Sigmoid colon (tissue), 4 donors: ENCODE results near the gene ATP1A2.

ENCODE experiments used
- CTCF ChIP-seq, 4 experiments: fragments of 450-650 bp in 3 of 4; fragments of 200-600 bp in 1 of 4; IDR thresholded peaks; one replicate each; pipeline ENCODE4 v1.5.1; 2016 to 2019; ENCODE audit warnings: antibody characterized with exemption in 4 of 4, mild to moderate bottlenecking in 3 of 4, moderate library complexity in 2 of 4
- POLR2A ChIP-seq, 2 donors: fragments of 450-650 bp; IDR thresholded peaks; one replicate each; pipeline ENCODE4 v1.6.1; 2016; ENCODE audit warnings: antibody characterized with exemption in 2 of 2, mild to moderate bottlenecking in 2 of 2, moderate library complexity in 2 of 2
- POLR2AphosphoS5 ChIP-seq, 4 donors: sonication (generic); formaldehyde crosslinking; IDR thresholded peaks; one replicate each; pipeline ENCODE4 v1.6.1; 2017; ENCODE audit warnings: antibody characterized with exemption in 4 of 4

- no peak for TF ChIP-seq POLR2A (IDR thresholded peaks at IDR 0.05)
- TF ChIP-seq CTCF (IDR thresholded peaks at IDR 0.05) = no peak
- TF ChIP-seq POLR2AphosphoS5 (IDR thresholded peaks at IDR 0.05) = no peak
These were observed 32.6 kb upstream of the ATP1A2 start for GRCh38 chr1:160082926-160083325.
